HEK293 (cell line): Measurements from ENCODE around the gene PLSCR1.

Experiments used
- CTCF ChIA-PET: fragments of 350-600 bp; formaldehyde crosslinking; extraction: SDS; loops from one replicate; lab custom pipeline; 2021; ENCODE audit warnings: antibody characterized with exemption; lab: Yijun Ruan, JAX
- POLR2A ChIA-PET: fragments of 300-600 bp; formaldehyde crosslinking; extraction: SDS; loops from one replicate; lab custom pipeline; 2020; ENCODE audit warnings: antibody characterized with exemption, inconsistent platforms; lab: Yijun Ruan, JAX
- H3K27ac ChIP-seq: fragments of 200-500 bp; sonication (Bioruptor generic); 2 replicates; pipeline ENCODE4 v1.5.1; 2014; ENCODE audit warnings: low read depth, low read length, control low read depth, inconsistent platforms; ENCODE audit errors: extremely low read depth
- H3K36me3 ChIP-seq, 2 experiments: fragments of 200-500 bp in 1 of 2; sonication (Bioruptor generic) in 1 of 2; 1 replicate in 1 of 2; 2 replicates in 1 of 2; pipeline ENCODE4 v1.5.1; 2014 to 2017; ENCODE audit warnings: inconsistent platforms in 2 of 2, low read length in 2 of 2; ENCODE audit not compliant: control insufficient read depth in 2 of 2, insufficient read depth in 1 of 2
- H3K4me1 ChIP-seq: fragments of 200-500 bp; sonication (Bioruptor generic); 2 replicates; pipeline ENCODE4 v1.5.1; 2014; ENCODE audit warnings: mild to moderate bottlenecking, low read length, inconsistent platforms; ENCODE audit not compliant: control insufficient read depth, insufficient read depth
- H3K4me3 ChIP-seq: 2 replicates; pipeline ENCODE4 v1.5.1; 2011; ENCODE audit warnings: low read depth, mild to moderate bottlenecking, control low read depth, low read length, moderate library complexity
- H3K9me3 ChIP-seq: fragments of 200-500 bp; sonication (Bioruptor generic); 2 replicates; pipeline ENCODE4 v1.5.1; 2014; ENCODE audit warnings: low read depth, low read length, inconsistent platforms; ENCODE audit not compliant: control insufficient read depth, insufficient read depth
- HOXD13 ChIP-seq: sonication (generic); formaldehyde crosslinking; IDR thresholded peaks from 2 replicates; pipeline ENCODE4 v1.8.0; 2022; ENCODE audit warnings: missing genetic modification reagents, borderline replicate concordance
- PRDM4 ChIP-seq: fragments of 450-650 bp; formaldehyde crosslinking; IDR thresholded peaks from 2 replicates; pipeline ENCODE4 v1.5.1; 2017; ENCODE audit warnings: missing biosample characterization, missing genetic modification characterization
- SETDB1 ChIP-seq: IDR thresholded peaks from one replicate; pipeline ENCODE4 v1.6.1; 2017; ENCODE audit warnings: mild to moderate bottlenecking, low read length, moderate library complexity, mixed read lengths; ENCODE audit not compliant: insufficient read length
- SP2 ChIP-seq: fragments of 450-650 bp; formaldehyde crosslinking; IDR thresholded peaks from 2 replicates; pipeline ENCODE4 v1.5.1; 2016; ENCODE audit warnings: missing biosample characterization, missing genetic modification characterization
- SP3 ChIP-seq: fragments of 450-650 bp; formaldehyde crosslinking; IDR thresholded peaks from 2 replicates; pipeline ENCODE4 v1.5.1; 2016; ENCODE audit warnings: missing biosample characterization, missing genetic modification characterization
- ZEB2 ChIP-seq: fragments of 450-650 bp; formaldehyde crosslinking; IDR thresholded peaks from 2 replicates; pipeline ENCODE4 v1.5.1; 2016; ENCODE audit warnings: missing biosample characterization, missing genetic modification characterization
- ZFHX2 ChIP-seq: fragments of 450-650 bp; formaldehyde crosslinking; conservative IDR thresholded peaks from 2 replicates; pipeline ENCODE4 v1.5.1; 2016; ENCODE audit warnings: missing biosample characterization, missing genetic modification characterization
- ZNF10 ChIP-seq: fragments of 450-650 bp; formaldehyde crosslinking; IDR thresholded peaks from 2 replicates; pipeline ENCODE4 v1.5.1; 2017; ENCODE audit warnings: missing biosample characterization, missing genetic modification characterization
- ZNF114 ChIP-seq: fragments of 450-650 bp; formaldehyde crosslinking; IDR thresholded peaks from 2 replicates; pipeline ENCODE4 v1.5.0; 2017; ENCODE audit warnings: missing biosample characterization, missing genetic modification characterization
- ZNF132 ChIP-seq: fragments of 450-650 bp; formaldehyde crosslinking; IDR thresholded peaks from 2 replicates; pipeline ENCODE4 v1.5.1; 2017; ENCODE audit warnings: missing biosample characterization, missing genetic modification characterization, borderline replicate concordance
- ZNF146 ChIP-seq: fragments of 450-650 bp; formaldehyde crosslinking; IDR thresholded peaks from 2 replicates; pipeline ENCODE4 v1.5.1; 2016; ENCODE audit warnings: missing biosample characterization, missing genetic modification characterization
- ZNF155 ChIP-seq: fragments of 450-650 bp; formaldehyde crosslinking; IDR thresholded peaks from 2 replicates; pipeline ENCODE4 v1.5.1; 2016; ENCODE audit warnings: missing biosample characterization, missing genetic modification characterization
- ZNF157 ChIP-seq: fragments of 450-650 bp; formaldehyde crosslinking; IDR thresholded peaks from 2 replicates; pipeline ENCODE4 v1.5.1; 2016; ENCODE audit warnings: missing biosample characterization, missing genetic modification characterization
- ZNF513 ChIP-seq: fragments of 450-650 bp; IDR thresholded peaks from 2 replicates; pipeline ENCODE4 v1.5.1; 2018; ENCODE audit warnings: missing biosample characterization, missing genetic modification characterization
- ZNF530 ChIP-seq: fragments of 450-650 bp; formaldehyde crosslinking; IDR thresholded peaks from 2 replicates; pipeline ENCODE4 v1.5.1; 2016; ENCODE audit warnings: low read depth, missing biosample characterization, missing genetic modification characterization
- ZNF701 ChIP-seq: fragments of 450-650 bp; formaldehyde crosslinking; IDR thresholded peaks from 2 replicates; pipeline ENCODE4 v1.5.1; 2016; ENCODE audit warnings: missing biosample characterization, missing genetic modification characterization
- ZNF76 ChIP-seq: fragments of 450-650 bp; formaldehyde crosslinking; IDR thresholded peaks from 2 replicates; pipeline ENCODE4; 2016; ENCODE audit warnings: low read depth, missing biosample characterization, missing genetic modification characterization, borderline replicate concordance
- ZSCAN5A ChIP-seq: fragments of 450-650 bp; formaldehyde crosslinking; IDR thresholded peaks from 2 replicates; pipeline ENCODE4 v1.5.1; 2016; ENCODE audit warnings: missing biosample characterization, missing genetic modification characterization
- TF ChIP-seq, protein P1 (sequence below): fragments of 450-650 bp; formaldehyde crosslinking; IDR thresholded peaks from 2 replicates; pipeline ENCODE4 v1.5.1; 2016; ENCODE audit warnings: missing biosample characterization, missing genetic modification characterization
- TF ChIP-seq, protein P2 (sequence below): fragments of 450-650 bp; formaldehyde crosslinking; conservative IDR thresholded peaks from 2 replicates; pipeline ENCODE4 v1.5.1; 2016; ENCODE audit warnings: low read depth, missing biosample characterization, missing genetic modification characterization

The PLSCR1 gene

GRCh38 chr3:146503461-146504202 is 40.8 kb downstream of the PLSCR1 start (continued):
- TF ChIP-seq ZSCAN5A (no peak), SP3 (tag by site-specific recombination) (no peak), ZNF132 (tag by site-specific recombination) (no peak)

GRCh38 chr3:146502887-146503460 is 41.4 kb downstream of the PLSCR1 start:
- Histone ChIP-seq H3K36me3 (no peaks in the 10 kb centered on the region), H3K4me3 (no peak overlapping the region)
- no peak for TF ChIP-seq SETDB1
- TF ChIP-seq ZNF530 = no peak
- TF ChIP-seq ZFHX2 (tag by site-specific recombination) = no peak
- TF ChIP-seq ZEB2 (tag by site-specific recombination) = no peak
- no peak for TF ChIP-seq ZNF10 (tag by site-specific recombination)
- TF ChIP-seq HOXD13 (CRISPR knock-in tag) = no peak
- TF ChIP-seq ZNF701 = no peak
- TF ChIP-seq PRDM4 (tag by site-specific recombination) = no peak
- TF ChIP-seq, protein P1, sequence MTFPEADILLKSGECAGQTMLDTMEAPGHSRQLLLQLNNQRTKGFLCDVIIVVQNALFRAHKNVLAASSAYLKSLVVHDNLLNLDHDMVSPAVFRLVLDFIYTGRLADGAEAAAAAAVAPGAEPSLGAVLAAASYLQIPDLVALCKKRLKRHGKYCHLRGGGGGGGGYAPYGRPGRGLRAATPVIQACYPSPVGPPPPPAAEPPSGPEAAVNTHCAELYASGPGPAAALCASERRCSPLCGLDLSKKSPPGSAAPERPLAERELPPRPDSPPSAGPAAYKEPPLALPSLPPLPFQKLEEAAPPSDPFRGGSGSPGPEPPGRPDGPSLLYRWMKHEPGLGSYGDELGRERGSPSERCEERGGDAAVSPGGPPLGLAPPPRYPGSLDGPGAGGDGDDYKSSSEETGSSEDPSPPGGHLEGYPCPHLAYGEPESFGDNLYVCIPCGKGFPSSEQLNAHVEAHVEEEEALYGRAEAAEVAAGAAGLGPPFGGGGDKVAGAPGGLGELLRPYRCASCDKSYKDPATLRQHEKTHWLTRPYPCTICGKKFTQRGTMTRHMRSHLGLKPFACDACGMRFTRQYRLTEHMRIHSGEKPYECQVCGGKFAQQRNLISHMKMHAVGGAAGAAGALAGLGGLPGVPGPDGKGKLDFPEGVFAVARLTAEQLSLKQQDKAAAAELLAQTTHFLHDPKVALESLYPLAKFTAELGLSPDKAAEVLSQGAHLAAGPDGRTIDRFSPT (tag by site-specific recombination) = no peak
- TF ChIP-seq, protein P2, sequence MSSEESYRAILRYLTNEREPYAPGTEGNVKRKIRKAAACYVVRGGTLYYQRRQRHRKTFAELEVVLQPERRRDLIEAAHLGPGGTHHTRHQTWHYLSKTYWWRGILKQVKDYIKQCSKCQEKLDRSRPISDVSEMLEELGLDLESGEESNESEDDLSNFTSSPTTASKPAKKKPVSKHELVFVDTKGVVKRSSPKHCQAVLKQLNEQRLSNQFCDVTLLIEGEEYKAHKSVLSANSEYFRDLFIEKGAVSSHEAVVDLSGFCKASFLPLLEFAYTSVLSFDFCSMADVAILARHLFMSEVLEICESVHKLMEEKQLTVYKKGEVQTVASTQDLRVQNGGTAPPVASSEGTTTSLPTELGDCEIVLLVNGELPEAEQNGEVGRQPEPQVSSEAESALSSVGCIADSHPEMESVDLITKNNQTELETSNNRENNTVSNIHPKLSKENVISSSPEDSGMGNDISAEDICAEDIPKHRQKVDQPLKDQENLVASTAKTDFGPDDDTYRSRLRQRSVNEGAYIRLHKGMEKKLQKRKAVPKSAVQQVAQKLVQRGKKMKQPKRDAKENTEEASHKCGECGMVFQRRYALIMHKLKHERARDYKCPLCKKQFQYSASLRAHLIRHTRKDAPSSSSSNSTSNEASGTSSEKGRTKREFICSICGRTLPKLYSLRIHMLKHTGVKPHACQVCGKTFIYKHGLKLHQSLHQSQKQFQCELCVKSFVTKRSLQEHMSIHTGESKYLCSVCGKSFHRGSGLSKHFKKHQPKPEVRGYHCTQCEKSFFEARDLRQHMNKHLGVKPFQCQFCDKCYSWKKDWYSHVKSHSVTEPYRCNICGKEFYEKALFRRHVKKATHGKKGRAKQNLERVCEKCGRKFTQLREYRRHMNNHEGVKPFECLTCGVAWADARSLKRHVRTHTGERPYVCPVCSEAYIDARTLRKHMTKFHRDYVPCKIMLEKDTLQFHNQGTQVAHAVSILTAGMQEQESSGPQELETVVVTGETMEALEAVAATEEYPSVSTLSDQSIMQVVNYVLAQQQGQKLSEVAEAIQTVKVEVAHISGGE (tag by site-specific recombination) = no peak
- no peak for TF ChIP-seq ZNF114
- no peak for TF ChIP-seq ZNF76 (tag by site-specific recombination)
- TF ChIP-seq ZNF513 (tag by site-specific recombination) = no peak
- TF ChIP-seq ZNF155 (tag by site-specific recombination) = no peak
- no peak for TF ChIP-seq ZNF146 (tag by site-specific recombination)
- no peak for TF ChIP-seq ZNF157 (tag by site-specific recombination)
- no peak for TF ChIP-seq SP2 (tag by site-specific recombination)
- TF ChIP-seq, all 188 proteins: peak for 0
- Histone ChIP-seq H3K9me3 (no peaks in the 10 kb centered on the region), H3K4me1 (no peaks in the 10 kb centered on the region), H3K27ac (no peak overlapping the region)
- ChIA-PET POLR2A (no interaction called here), CTCF (interaction anchor here (0.6 kb wide), 1 partner anchor 74 kb away, joined by 5 read pairs; no protein-coding TSS in a partner anchor)
